Measurements from ENCODE around the gene SHANK2.

The SHANK2 gene

DNA sequence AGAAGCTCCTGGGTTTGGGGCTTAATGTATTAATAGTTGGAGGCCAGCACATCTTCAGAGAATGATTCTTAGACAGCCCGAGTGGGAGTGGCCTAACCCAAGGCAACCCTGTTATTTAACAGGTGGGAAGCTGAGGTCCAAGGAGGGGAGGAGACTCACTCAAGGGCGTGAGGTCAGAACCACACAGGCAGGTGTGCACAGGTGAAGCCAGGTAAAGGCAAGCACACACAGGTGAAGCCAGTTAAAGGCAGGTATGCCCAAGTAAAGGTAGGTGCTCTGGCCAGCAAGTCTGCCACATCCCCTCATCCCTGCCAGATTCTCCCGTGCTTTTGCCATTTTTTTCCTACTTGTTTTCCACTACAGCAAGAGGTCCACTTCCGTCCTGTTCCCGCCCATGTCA is 2.9 kb upstream of the SHANK2 start:
- H3K9me3 ChIP-seq: no peaks in the 10 kb centered on the region
- no peaks in the 10 kb centered on the region for H3K4me1 ChIP-seq
- H3K4me3 ChIP-seq: no peak overlapping the region
- in situ Hi-C loops (cut with MboI; ENCODE audit: low sequenced_read_pairs): no loop called here
- no peak for DNase-seq (ENCODE audit: low spot score in 2 of 2)
- no peaks in the 10 kb centered on the region for H3K36me3 ChIP-seq (replicated peaks)
- peaks cover 36% of the 10 kb centered on the region for H3K27me3 ChIP-seq (ENCODE audit: low read depth)

DNA sequence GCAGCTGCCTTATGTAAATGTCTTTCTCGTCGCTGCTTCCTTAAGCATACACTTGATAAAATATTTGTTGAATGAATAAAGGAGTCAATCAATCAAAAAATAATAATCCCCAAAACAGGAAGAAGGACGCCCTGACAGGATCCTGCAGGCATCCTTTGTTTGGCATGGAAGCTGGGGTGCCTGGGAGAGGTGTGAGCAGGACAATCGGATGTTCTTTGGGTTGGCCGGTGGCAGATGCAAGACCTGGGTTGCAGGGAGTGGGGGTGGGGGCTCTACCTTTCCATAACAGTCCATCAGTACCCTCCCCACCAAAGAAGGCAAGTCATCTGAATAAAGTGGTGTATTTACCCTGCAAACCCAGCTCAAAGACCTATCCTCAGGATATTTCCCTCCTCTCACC is 1.4 kb upstream of the SHANK2 start:
- DNase-seq (ENCODE audit: low spot score in 2 of 2): no peak
- in situ Hi-C loops (cut with MboI; ENCODE audit: low sequenced_read_pairs): no loop called here
- Histone ChIP-seq H3K36me3 (replicated peaks) (no peaks in the 10 kb centered on the region), H3K9me3 (no peaks in the 10 kb centered on the region), H3K4me1 (no peaks in the 10 kb centered on the region), H3K4me3 (no peak overlapping the region), H3K27me3 (ENCODE audit: low read depth) (peaks cover 46% of the 10 kb centered on the region)

- H3K4me3 ChIP-seq: no peak overlapping the region
- H3K4me1 ChIP-seq: no peaks in the 10 kb centered on the region
- in situ Hi-C loops (cut with MboI; ENCODE audit: low sequenced_read_pairs): no loop called here
- no peaks in the 10 kb centered on the region for H3K9me3 ChIP-seq
- DNase-seq (ENCODE audit: low spot score in 2 of 2): no peak
- H3K27me3 ChIP-seq (ENCODE audit: low read depth): peaks cover 48% of the 10 kb centered on the region
- H3K36me3 ChIP-seq (replicated peaks): no peaks in the 10 kb centered on the region
These were observed 673 bp upstream of the SHANK2 start for GRCh38 chr11:71252770-71253730.

DNA sequence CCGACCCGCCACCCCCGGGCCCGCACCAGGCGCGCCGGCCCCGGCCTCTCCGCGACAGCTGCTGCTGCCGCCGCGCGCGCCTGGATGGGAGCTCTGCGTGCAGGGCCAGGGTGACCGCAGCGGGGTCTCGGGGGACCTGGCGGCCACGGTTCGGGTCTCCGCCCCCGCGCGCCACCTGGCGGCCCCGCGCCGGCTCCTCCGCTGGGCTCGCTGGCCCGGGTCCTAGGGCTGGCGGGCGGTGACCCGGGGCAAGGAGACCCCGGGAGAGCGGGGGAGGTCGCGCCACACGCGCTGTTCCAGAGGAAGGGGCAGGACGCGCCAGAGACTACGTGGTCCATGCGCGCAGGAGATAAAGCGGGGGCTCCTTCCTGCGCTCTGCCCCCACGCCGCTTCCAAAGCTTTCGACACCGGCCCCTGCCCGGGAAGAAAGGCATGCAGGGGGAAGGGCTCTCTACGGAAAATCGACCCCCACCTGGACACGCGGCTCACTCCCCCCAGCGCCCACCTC is 562 bp downstream of the SHANK2 start:
- in situ Hi-C loops (cut with MboI; ENCODE audit: low sequenced_read_pairs): no loop called here
- Histone ChIP-seq H3K27me3 (ENCODE audit: low read depth) (peaks cover 50% of the 10 kb centered on the region), H3K36me3 (replicated peaks) (no peaks in the 10 kb centered on the region), H3K4me1 (no peaks in the 10 kb centered on the region), H3K9me3 (no peaks in the 10 kb centered on the region), H3K4me3 (peak overlapping the region; percentile 16)
- peak in 1 of 2 experiments; percentile 52 for DNase-seq (ENCODE audit: low spot score in 2 of 2)

DNA sequence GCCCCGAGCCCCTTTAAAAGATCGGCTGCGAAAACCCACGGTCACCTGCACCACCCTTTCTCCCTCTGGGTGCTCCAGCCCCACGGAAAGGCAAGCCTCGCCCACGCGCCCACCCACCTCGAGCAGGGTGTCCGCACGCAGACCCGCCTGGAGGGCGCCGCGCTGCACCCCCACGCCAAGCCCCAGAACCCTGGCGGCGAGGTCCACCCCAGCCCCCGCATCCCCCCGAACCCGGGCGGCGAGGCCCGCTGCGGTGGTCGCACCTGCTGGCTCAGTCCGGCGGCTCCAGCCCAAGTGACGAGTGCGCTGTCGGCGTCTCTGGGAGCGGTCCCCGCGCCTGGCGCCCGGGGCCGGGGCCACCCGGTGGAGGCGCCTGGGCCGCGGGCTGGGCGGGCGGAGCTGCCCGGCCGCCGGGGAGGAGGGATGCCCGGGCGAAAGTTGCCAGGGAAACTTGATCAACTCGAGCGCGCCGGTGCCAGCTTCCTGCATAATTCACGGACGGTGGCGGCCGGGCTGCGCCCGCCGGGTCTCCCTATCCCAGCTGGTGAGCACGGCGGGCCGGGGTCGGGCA is 1.1 kb downstream of the SHANK2 start:
- Histone ChIP-seq H3K9me3 (no peaks in the 10 kb centered on the region), H3K4me1 (no peaks in the 10 kb centered on the region), H3K27me3 (ENCODE audit: low read depth) (peaks cover 50% of the 10 kb centered on the region), H3K4me3 (no peak overlapping the region), H3K36me3 (replicated peaks) (no peaks in the 10 kb centered on the region)
- in situ Hi-C loops (cut with MboI; ENCODE audit: low sequenced_read_pairs): no loop called here
- DNase-seq (ENCODE audit: low spot score in 2 of 2): no peak

DNA sequence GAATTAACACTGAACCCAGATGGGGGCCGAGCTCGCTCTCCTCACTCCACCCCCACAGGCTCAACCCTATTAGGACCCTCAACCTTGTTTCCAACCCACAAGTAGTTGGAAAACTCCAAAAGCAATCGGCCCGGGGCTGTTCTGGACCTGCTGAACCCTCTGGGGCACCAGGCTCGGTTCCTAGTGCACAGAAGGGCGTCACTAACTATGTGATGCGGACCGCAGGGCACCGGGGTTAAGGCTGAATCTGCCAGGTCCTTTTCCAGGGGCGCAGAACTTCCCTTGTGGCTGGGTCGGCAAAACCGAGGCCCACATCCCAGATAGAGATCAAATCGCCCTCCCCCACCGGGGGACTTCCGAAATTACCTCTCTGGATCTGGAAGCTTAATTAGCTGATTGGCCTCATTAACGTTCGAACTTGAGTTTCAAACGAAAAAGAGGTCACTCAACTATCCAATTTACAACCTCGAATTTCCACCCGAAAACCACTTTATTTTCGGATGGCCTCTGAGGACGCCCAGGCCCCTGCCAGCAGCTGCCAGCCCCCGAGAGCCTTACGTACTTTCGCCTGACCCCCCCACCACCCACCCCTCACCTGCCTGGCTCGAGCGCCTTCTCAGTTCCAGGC is 1.7 kb downstream of the SHANK2 start:
- in situ Hi-C loops (cut with MboI; ENCODE audit: low sequenced_read_pairs): no loop called here
- Histone ChIP-seq H3K4me1 (no peaks in the 10 kb centered on the region), H3K4me3 (no peak overlapping the region), H3K9me3 (no peaks in the 10 kb centered on the region), H3K36me3 (replicated peaks) (no peaks in the 10 kb centered on the region), H3K27me3 (ENCODE audit: low read depth) (peaks cover 50% of the 10 kb centered on the region)
- DNase-seq (ENCODE audit: low spot score in 2 of 2): no peak

DNA sequence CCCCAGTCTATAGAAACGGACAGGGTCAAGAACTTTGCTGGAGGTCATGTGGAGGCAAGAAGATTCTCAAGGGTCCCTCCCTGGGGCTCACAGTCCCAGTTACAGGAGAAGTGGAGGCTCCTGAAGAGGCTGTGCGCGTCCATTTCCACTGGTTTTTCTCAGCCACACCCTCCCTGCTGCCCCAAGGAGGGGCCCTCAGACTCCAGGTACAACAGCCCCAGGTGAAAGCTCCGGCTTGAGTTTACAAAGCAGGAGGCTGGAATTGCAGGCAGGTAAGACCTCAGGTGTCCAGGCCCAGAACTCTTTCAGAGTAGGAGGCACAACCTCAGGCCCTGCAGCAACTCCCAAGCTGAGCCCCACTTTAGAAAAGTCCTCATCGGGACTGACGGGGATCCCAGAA is 3.1 kb downstream of the SHANK2 start:
- in situ Hi-C loops (cut with MboI; ENCODE audit: low sequenced_read_pairs): no loop called here
- peaks cover 41% of the 10 kb centered on the region for H3K27me3 ChIP-seq (ENCODE audit: low read depth)
- no peaks in the 10 kb centered on the region for H3K36me3 ChIP-seq (replicated peaks)
- H3K9me3 ChIP-seq: no peaks in the 10 kb centered on the region
- no peak for DNase-seq (ENCODE audit: low spot score in 2 of 2)
- H3K4me3 ChIP-seq: no peak overlapping the region
- H3K4me1 ChIP-seq: no peaks in the 10 kb centered on the region

DNA sequence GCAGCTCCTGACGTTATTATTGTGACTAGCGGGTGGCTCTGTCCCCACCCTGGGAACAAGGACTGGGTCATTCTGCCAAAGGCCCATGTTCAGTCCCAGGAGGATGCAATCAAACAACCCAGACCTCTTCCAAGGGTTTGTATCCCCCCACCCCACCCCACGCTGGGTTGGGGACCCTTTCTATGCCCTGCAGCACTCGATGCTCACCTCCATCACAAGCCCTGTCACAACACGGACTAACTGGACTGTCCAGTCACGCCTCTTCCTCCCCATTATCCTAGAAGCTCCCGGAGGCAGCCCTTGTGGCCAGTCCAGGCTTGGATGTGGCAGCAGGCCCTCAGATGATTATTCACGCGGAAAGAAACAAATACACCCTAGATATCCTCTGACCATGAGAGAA is 3.7 kb downstream of the SHANK2 start:
- no peaks in the 10 kb centered on the region for H3K9me3 ChIP-seq
- in situ Hi-C loops (cut with MboI; ENCODE audit: low sequenced_read_pairs): no loop called here
- no peak for DNase-seq (ENCODE audit: low spot score in 2 of 2)
- no peaks in the 10 kb centered on the region for H3K36me3 ChIP-seq (replicated peaks)
- no peak overlapping the region for H3K4me3 ChIP-seq
- peaks cover 35% of the 10 kb centered on the region for H3K27me3 ChIP-seq (ENCODE audit: low read depth)
- no peaks in the 10 kb centered on the region for H3K4me1 ChIP-seq

- Histone ChIP-seq H3K4me1 (no peaks in the 10 kb centered on the region), H3K27me3 (ENCODE audit: low read depth) (peaks cover 32% of the 10 kb centered on the region), H3K36me3 (replicated peaks) (no peaks in the 10 kb centered on the region), H3K9me3 (no peaks in the 10 kb centered on the region), H3K4me3 (no peak overlapping the region)
- in situ Hi-C loops (cut with MboI; ENCODE audit: low sequenced_read_pairs): no loop called here
- no peak for DNase-seq (ENCODE audit: low spot score in 2 of 2)
These were observed 4.2 kb downstream of the SHANK2 start for GRCh38 chr11:71248251-71248570.

GRCh38 chr11:71247551-71248250 is 4.7 kb downstream of the SHANK2 start:
- Histone ChIP-seq H3K36me3 (replicated peaks) (no peaks in the 10 kb centered on the region), H3K9me3 (no peaks in the 10 kb centered on the region), H3K4me1 (no peaks in the 10 kb centered on the region), H3K4me3 (no peak overlapping the region), H3K27me3 (ENCODE audit: low read depth) (peaks cover 27% of the 10 kb centered on the region)
- in situ Hi-C loops (cut with MboI; ENCODE audit: low sequenced_read_pairs): no loop called here
- DNase-seq (ENCODE audit: low spot score in 2 of 2): no peak

GRCh38 chr11:71246559-71246958 is 5.8 kb downstream of the SHANK2 start:
- H3K4me1 ChIP-seq: no peaks in the 10 kb centered on the region
- in situ Hi-C loops (cut with MboI; ENCODE audit: low sequenced_read_pairs): no loop called here
- H3K4me3 ChIP-seq: no peak overlapping the region

GRCh38 chr11:71245601-71246391 is 6.6 kb downstream of the SHANK2 start:
- Histone ChIP-seq H3K4me3 (no peak overlapping the region), H3K4me1 (no peaks in the 10 kb centered on the region)
- no peak for DNase-seq (ENCODE audit: low spot score in 2 of 2)

More at GRCh38 chr11:71246559-71246958, 5.8 kb downstream of the SHANK2 start:
- Histone ChIP-seq H3K9me3 (no peaks in the 10 kb centered on the region), H3K27me3 (ENCODE audit: low read depth) (peaks cover 24% of the 10 kb centered on the region), H3K36me3 (replicated peaks) (no peaks in the 10 kb centered on the region)
- no peak for DNase-seq (ENCODE audit: low spot score in 2 of 2)

More at GRCh38 chr11:71245601-71246391, 6.6 kb downstream of the SHANK2 start:
- in situ Hi-C loops (cut with MboI; ENCODE audit: low sequenced_read_pairs): no loop called here
- H3K36me3 ChIP-seq (replicated peaks): no peaks in the 10 kb centered on the region
- peaks cover 19% of the 10 kb centered on the region for H3K27me3 ChIP-seq (ENCODE audit: low read depth)
- H3K9me3 ChIP-seq: no peaks in the 10 kb centered on the region

Measured in HAP-1 (cell line).